ENCODE results near the gene PRDM16.

PRDM16 gene

GRCh38 chr1:3305156-3305555 is 236.2 kb downstream of the PRDM16 start:
- no peak for DNase-seq (ENCODE audit: low read depth)
- H3K4me3 ChIP-seq (ENCODE audit: low read depth, low read length), result no peak overlapping the region
- no peak for TF ChIP-seq POLR2A (IDR thresholded peaks at IDR 0.05; ENCODE audit: extremely low read depth, insufficient read length)
- TF ChIP-seq MAX (IDR thresholded peaks at IDR 0.05; ENCODE audit: low read depth, low read length), result no peak
- no peak for TF ChIP-seq CTCF (IDR thresholded peaks at IDR 0.05; ENCODE audit: low read depth, low read length)
- TF ChIP-seq MYC (IDR thresholded peaks at IDR 0.05; ENCODE audit: low read depth, low read length), result no peak

DNA sequence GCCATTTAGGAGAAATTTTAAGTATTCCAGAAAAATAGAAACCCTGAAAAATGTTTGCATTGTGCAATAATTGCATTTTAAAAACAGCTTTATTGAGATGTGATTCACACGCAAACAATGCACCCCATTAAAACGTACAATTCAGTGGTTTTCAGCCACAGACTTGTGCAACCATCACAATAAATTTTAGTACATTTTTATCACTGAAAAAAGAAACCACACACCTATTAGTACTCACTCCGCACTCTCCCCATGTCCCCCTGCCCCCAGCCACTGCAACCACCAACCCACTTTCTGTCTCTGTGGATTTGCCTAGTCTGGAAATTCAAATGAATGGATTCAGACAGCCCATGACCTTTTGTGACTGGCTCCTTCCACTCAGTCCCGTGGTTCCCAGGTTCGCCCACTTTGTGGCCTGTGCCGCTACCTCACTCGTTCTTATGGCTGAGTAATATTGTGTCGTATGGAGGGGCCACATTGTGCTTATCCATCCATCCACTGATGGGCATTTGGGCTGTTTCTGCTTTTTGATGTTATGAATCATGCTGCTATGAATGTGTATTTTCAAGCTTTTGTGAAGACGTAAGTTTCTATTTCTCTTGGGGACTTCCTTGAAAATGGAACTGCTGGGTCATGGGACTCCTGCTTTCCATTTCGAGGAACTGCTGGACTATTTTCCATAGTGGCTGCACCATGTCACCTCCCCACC is 237.7 kb downstream of the PRDM16 start:
- H3K4me3 ChIP-seq (ENCODE audit: low read depth, low read length), result no peak overlapping the region
- TF ChIP-seq MAX (IDR thresholded peaks at IDR 0.05; ENCODE audit: low read depth, low read length), result no peak
- no peak for TF ChIP-seq POLR2A (IDR thresholded peaks at IDR 0.05; ENCODE audit: extremely low read depth, insufficient read length)
- TF ChIP-seq CTCF (IDR thresholded peaks at IDR 0.05; ENCODE audit: low read depth, low read length), result no peak
- TF ChIP-seq MYC (IDR thresholded peaks at IDR 0.05; ENCODE audit: low read depth, low read length), result no peak
- DNase-seq (ENCODE audit: low read depth), result no peak

GRCh38 chr1:3307359-3307758 is 238.4 kb downstream of the PRDM16 start:
- DNase-seq (ENCODE audit: low read depth), result no peak
- TF ChIP-seq CTCF (IDR thresholded peaks at IDR 0.05; ENCODE audit: low read depth, low read length) (no peak), MYC (IDR thresholded peaks at IDR 0.05; ENCODE audit: low read depth, low read length) (no peak), POLR2A (IDR thresholded peaks at IDR 0.05; ENCODE audit: extremely low read depth, insufficient read length) (no peak), MAX (IDR thresholded peaks at IDR 0.05; ENCODE audit: low read depth, low read length) (no peak)
- no peak overlapping the region for H3K4me3 ChIP-seq (ENCODE audit: low read depth, low read length)

- no peak overlapping the region for H3K4me3 ChIP-seq (ENCODE audit: low read depth, low read length)
- TF ChIP-seq MAX (IDR thresholded peaks at IDR 0.05; ENCODE audit: low read depth, low read length), result no peak
- no peak for TF ChIP-seq CTCF (IDR thresholded peaks at IDR 0.05; ENCODE audit: low read depth, low read length)
- no peak for TF ChIP-seq MYC (IDR thresholded peaks at IDR 0.05; ENCODE audit: low read depth, low read length)
- TF ChIP-seq POLR2A (IDR thresholded peaks at IDR 0.05; ENCODE audit: extremely low read depth, insufficient read length), result no peak
- DNase-seq (ENCODE audit: low read depth), result no peak
Observed at GRCh38 chr1:3308053-3308452, 239.1 kb downstream of the PRDM16 start.

- TF ChIP-seq MAX (IDR thresholded peaks at IDR 0.05; ENCODE audit: low read depth, low read length) (no peak), MYC (IDR thresholded peaks at IDR 0.05; ENCODE audit: low read depth, low read length) (no peak), CTCF (IDR thresholded peaks at IDR 0.05; ENCODE audit: low read depth, low read length) (no peak), POLR2A (IDR thresholded peaks at IDR 0.05; ENCODE audit: extremely low read depth, insufficient read length) (no peak)
- H3K4me3 ChIP-seq (ENCODE audit: low read depth, low read length), result no peak overlapping the region
- no peak for DNase-seq (ENCODE audit: low read depth)
Observed at GRCh38 chr1:3310718-3311400, 241.9 kb downstream of the PRDM16 start.
